ENCODE measurements around the gene SIRPB1.
"Not testable (repeated sequence)": the region's sequence is repeated elsewhere in the genome, so short reads cannot be mapped to it uniquely, and the experiment has no call there.

The SIRPB1 gene

DNA sequence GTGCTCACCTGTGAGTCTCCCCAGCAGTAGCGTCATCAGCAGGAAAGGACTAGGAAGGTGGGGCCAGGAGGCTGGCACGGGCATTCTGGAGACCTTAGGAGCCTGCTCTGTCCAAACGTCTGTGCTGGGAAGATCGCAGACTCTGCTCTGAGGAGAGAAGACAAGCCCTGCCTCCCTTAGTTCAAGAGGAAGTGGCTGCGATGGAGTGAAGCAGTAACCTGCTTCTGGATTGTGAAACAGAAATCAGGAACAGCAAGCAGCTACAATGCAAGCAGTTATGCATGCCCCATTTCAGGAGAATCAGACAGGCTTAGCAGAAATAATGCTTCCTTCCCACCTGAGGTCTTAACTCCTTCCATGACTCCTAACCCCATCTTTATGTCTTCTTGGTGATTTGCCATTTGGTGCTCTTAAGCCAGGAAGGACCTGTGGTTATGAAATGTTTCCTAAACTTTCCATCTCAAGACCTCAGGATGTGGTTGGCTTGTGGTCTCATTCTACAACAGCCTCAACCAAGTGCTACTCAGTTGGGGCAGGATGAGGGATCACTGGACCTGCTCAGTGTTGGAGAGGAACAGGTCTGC lies at the start of gene SIRPB1:
Gene SIRPB1 (minus strand): TSS at position 149 of the 584 bp plus-strand sequence. CDS start 65 bp downstream, at position 84.
- no peak for DNase-seq (ENCODE audit: low read depth)

GRCh38 chr20:1669304-1669703 lies 49.5 kb upstream of the SIRPB1 start:
- no peak for DNase-seq (ENCODE audit: low read depth)

DNA sequence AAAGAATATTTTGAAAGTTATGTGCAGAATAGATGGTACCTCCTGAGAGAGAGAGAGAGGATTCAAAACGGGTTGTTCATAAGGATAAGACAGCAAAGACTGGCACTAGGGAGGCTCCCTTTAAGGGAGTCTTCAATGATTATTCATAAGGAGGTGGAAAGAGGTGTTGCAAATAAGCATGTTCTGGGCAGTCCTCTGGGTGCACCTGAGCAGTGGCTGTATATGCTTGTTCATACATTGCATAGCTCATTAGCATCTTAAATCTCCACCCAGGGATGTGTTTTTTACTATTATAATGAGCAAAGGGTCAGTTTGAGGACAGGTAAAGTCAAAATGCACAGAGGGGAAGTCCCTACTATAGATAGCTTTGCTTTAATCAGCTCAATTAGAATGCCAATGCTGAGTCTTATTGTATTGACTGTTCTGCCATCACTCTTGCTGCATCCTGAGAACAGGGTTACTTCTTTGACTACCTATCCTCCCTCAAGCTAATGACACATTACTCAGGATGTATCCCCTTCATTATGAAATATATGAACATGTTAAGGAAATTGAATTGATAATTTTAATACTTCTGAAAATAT lies 47.8 kb upstream of the SIRPB1 start:
- DNase-seq (ENCODE audit: low read depth): no peak

DNA sequence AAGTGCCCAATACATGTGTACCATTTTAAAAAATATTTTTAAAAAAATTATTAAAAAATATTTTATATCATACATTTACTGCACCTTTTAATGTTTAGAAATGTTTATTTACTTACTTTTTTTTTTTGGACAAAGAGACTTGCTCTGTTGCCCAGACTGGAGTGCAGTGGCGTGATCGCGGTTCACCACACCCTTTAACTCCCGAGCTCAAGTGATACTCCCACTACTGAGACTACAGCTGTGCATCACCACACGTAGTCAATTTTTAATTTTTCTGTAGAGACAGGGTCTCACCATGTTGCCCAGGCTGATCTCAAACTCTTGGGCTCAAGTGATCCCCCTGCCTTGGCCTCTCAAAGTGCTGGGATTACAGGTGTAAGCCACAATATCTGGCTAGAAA lies 47.0 kb upstream of the SIRPB1 start:
- DNase-seq (ENCODE audit: low read depth): no peak

DNA sequence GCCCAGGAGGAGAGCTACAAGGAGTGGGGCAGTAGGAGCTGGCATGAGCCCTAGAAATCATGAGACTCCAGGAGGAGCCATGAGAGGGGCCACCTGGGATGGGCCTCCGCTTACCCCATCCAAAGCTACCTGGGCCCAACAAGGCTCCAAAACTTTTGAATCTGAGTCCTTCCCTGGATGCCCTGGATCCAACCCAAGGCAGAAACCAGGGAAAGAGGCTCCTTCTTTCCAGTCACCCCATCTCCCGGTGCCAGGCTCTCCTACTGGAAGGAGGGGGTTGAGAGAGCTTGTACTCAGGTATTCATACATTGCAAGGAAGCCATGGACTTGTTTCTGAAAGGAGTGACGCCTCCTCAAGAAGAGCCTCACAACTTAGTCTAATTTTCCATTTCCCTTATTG lies 45.5 kb upstream of the SIRPB1 start:
- DNase-seq (ENCODE audit: low read depth): no peak

- DNase-seq (ENCODE audit: low read depth): no peak
Measured at GRCh38 chr20:1664911-1665310, 45.1 kb upstream of the SIRPB1 start.

DNA sequence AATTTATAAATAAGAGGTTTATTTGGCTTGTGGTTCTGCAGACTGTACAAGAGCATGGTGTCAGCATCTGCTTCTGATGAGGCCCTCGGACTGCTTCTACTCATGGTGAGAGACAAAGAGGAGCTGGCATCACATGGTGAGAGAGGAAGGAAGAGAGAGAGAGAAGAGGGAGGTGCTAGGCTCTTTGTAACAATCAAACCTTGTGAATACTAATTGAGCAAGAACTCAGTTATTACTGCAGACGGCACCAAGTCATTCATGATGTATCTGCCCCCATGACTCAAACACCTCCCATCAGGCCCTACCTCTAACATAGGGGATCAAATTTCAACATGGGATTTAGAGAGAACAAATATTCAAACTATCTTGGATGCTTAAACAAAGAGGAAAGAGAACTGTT lies 44.1 kb upstream of the SIRPB1 start:
- no peak for DNase-seq (ENCODE audit: low read depth)

- no peak for DNase-seq (ENCODE audit: low read depth)
Measured at GRCh38 chr20:1661542-1662299, 41.9 kb upstream of the SIRPB1 start.

DNA sequence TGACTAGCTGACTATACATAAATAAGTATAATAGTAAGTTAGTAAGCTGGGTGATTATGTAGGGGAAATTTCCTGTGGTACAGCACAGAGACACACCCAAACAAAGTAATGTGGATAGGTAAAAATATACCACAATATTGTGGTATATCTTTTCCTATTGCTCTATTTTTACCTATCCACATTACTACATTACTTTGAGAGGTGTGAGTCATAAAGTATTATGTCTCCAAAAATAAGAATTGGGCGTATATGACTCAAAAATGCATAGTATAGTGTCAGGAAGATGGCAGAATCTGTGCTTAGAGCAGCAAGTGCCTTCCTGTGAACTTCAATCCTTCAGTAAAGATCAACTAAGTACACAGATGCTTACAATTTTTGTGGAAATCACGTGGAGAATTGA lies 40.4 kb upstream of the SIRPB1 start:
- no peak for DNase-seq (ENCODE audit: low read depth)

DNA sequence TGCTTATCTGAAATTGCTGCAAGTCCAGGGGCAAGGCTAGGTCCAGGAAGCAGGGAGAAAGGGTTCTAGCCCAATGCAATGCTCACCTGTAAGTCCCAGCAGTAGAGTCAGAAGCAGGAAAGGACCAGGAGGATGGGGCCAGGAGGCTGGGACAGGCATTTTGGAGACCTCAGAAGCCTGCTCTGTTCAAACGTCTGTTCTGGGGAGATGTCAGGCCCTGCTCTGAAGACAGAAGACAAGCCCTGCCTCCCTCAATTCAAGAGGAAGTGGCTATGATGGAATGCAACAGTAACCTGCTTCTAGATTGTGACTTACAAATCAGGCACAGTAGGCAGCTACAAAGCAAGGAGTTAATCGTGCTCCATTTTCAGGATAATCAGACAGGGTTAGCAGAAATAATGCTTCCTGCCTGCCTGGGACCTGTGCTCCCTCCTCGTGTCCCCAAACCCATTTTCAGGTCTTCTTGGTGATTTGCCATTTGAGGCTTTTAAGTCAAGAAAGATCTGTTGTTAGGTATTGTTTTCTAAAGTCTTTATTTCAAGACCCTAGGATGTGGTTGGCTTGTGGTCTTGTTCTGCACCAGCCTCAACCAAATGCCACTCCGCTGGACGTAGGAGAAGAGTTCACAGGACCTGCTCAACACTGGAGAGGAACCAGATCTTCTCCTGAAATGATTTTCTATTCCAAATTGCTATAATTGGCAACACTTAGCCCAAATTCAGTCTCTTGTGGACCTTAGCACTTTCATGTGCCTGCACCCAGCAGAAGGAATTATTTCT lies 37.9 kb upstream of the SIRPB1 start, which contains the start of gene SIRPG:
Gene SIRPG (minus strand): TSS at position 224 of the 779 bp plus-strand sequence. CDS start 65 bp downstream, at position 159.
- no peak for DNase-seq (ENCODE audit: low read depth)

DNA sequence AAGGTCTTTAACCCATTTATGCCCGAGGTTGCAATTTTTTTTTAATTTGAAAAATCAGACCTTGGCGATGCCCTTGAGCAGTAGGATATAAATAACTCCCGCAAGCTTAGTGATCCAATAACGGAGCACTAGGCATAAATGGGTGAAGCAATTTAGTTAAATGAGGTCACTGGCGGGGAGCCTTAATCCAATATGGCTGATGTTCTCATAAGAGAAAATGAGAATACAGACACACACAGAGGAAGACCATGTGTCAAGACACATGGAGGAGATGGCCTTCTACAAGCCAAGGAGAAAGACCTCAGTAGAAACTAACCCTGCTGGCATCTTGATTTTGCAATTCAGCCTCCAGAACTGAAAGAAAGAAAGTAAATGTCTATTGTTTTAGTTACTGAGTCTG lies 37.0 kb upstream of the SIRPB1 start:
- no peak for DNase-seq (ENCODE audit: low read depth)

DNA sequence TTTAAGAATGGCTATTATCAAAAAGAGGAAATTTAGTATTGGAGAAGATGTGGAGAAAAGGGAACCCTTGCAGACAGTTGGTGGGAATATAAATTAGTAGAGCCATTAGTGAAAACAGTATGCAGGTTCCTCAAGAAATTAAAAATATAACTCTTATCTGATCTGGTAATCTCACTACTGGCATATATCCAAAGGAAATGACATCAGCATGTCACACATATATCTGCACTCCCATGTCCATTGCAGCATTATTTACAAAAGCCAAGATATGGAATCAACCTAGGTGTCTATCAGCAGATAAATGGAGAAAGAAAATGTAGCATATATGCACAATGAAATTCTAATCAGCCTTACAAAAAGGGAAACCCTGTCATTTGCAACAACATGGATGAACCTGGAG lies 35.2 kb upstream of the SIRPB1 start:
- DNase-seq (ENCODE audit: low read depth): no peak

DNA sequence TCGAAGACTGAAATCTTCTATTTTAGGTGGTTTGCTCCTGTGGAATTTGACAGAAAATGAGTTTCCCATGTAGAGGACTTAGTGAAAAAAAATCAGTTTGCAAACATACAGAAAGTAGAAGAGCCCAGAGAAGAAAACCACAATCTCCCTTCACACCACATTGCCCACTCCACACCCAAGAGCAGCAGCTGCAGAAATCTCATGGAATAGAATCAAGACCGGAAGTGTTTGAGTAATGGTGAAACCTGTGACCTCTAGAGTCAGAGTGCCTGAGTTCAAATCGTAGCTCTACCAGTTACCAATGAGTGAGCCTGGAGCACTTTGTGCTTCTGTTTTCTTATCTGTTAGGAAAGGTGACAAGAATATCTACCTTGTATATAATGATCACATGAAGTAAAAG lies 33.2 kb upstream of the SIRPB1 start:
- no peak for DNase-seq (ENCODE audit: low read depth)

- DNase-seq (ENCODE audit: low read depth): no peak
Measured at GRCh38 chr20:1652104-1652503, 32.3 kb upstream of the SIRPB1 start.

GRCh38 chr20:1651268-1652058 lies 31.7 kb upstream of the SIRPB1 start:
- no peak for DNase-seq (ENCODE audit: low read depth)

DNA sequence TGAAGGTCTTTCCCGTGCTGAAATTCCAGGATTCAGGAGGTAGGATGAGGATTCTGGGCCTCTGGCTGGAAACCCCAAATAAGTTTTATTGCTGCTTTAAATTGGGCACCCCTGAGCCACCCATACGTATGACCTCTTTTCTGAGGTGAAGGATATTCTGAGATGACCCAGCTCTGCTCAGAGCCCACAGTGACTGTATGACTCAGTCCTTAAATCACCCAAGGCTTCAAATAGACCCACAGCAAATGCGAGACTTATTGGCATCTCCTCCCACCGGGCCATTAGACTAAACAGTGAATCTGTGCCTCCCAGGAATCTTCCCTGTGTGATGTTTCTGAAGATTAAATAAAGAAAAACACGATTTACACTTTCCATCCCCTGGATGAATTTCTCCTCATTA lies 28.3 kb upstream of the SIRPB1 start:
- no peak for DNase-seq (ENCODE audit: low read depth)

- no peak for DNase-seq (ENCODE audit: low read depth)
Measured at GRCh38 chr20:1646975-1647431, 27.2 kb upstream of the SIRPB1 start.

DNA sequence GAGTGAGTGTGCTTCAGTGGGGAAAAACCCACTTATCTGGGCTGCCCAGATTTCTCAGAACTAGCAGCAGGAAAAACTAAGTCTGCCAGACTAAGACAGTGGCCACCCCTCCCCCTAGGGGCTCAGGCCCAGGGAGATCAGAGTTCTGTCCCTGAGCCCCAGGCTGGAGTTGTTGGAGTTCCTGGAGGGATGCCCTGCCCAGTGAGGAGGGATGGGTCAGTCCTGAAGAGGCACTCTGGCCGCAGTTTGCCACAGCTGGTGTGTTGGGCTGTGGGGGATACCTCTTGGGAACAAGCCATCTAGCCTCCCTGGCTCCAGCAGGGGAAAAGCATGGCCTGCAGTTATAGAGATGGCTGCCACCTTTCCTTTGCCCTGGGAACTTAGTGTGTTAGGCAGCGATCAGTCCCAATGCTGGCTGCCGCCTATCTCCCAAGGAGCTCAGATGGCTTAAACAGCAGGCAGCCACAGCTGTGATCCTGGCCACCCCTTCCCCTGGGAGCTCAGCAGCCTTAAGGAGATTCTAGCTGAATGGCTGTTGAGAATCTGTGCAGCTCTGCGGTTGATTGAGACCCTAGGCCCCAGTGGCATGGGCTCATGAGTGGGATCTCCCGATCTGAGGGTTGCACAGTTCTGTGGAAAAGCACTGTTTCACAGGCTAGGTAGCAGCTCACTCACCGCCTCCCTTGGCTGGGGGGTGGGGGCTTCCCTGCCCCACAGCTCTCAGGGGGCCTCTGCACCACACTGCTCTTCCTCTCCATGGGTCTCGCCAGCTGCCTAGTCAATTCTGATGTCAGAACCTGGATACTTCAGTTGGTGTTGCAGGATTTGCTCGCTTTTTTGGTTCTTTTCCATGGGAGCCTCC lies 24.5 kb upstream of the SIRPB1 start:
- no peak for DNase-seq (ENCODE audit: low read depth)

DNA sequence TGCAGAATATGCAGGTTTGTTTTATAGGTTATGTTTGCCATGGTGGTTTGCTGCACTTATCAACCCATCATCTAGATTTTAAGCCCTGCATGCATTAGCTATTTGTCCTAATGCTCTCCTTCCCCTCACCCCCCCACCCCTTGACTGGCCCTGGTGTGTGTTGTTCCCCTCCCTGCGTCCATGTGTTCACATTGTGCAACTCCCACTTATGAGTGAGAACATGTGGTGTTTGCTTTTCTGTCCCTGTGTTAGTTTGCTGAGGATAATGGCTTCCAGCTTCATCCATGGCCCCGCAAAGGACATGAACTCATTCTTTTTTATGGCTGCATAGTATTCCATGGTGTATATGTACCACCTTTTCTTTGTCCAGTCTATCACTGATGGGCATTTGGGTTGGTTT lies 18.8 kb upstream of the SIRPB1 start:
- not testable (repeated sequence) for DNase-seq (ENCODE audit: low read depth)

DNA sequence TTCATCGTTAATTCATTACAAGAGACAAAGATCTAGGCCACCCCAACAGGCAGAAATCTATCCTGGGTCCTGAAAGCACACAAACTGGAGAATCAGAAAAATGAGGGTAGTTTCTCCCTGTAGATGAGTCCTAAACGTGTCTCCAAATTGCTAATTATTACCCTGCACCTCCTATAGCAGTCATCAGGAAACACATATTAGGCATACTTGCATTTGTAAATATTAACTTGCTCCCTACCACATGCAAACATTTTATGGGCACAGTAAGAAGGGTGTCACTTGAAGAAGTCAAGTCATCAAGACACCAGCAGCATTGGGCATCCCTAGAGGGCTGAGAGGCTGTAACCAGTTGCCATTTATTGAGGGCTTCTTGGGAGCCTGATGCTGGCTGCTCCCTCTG lies 17.9 kb upstream of the SIRPB1 start:
- DNase-seq (ENCODE audit: low read depth): no peak

GRCh38 chr20:1637226-1637625 lies 17.4 kb upstream of the SIRPB1 start:
- DNase-seq (ENCODE audit: low read depth): no peak
